Liver (tissue), 9 donors: ENCODE measurements around the gene GATB. TPM values are rescaled to one million over a fixed set of nuclear protein-coding genes. Genes with fewer than 3 reads are reported as not detected.

ENCODE experiments used
- DNase-seq: peaks from one replicate; pipeline ENCODE4 v3.0.0-alpha.2; 2017; ENCODE audit warnings: low spot score
- H3K27ac ChIP-seq, 2 donors: one replicate each; pipeline ENCODE4 v1.7.0; 2013; ENCODE audit warnings: inconsistent platforms in 2 of 2, low read length in 2 of 2, control low read depth in 1 of 2, low read depth in 1 of 2, mild to moderate bottlenecking in 1 of 2
- H3K27me3 ChIP-seq, 4 donors: one replicate each; pipeline versions ENCODE4 v1.6.1 to v1.7.0; 2013; ENCODE audit warnings: low read length in 3 of 4, inconsistent platforms in 1 of 4, mild to moderate bottlenecking in 1 of 4, moderate library complexity in 1 of 4; ENCODE audit not compliant: control insufficient read depth in 4 of 4, insufficient read depth in 4 of 4
- H3K36me3 ChIP-seq, 4 donors: one replicate each; pipeline versions ENCODE4 v1.6.1 to v1.7.0; 2013; ENCODE audit warnings: low read length in 3 of 4, mild to moderate bottlenecking in 3 of 4, low read depth in 1 of 4, moderate library complexity in 1 of 4; ENCODE audit not compliant: control insufficient read depth in 4 of 4, insufficient read depth in 3 of 4
- H3K4me1 ChIP-seq, 4 donors: one replicate each; pipeline versions ENCODE4 v1.6.1 to v1.7.0; 2013; ENCODE audit warnings: low read length in 3 of 4, mild to moderate bottlenecking in 3 of 4, moderate library complexity in 1 of 4; ENCODE audit not compliant: control insufficient read depth in 4 of 4, insufficient read depth in 4 of 4
- H3K4me3 ChIP-seq, 3 donors: one replicate each; pipeline versions ENCODE4 v1.6.1 to v1.7.0; 2013; ENCODE audit warnings: low read length in 3 of 3, control low read depth in 1 of 3, low read depth in 1 of 3, mild to moderate bottlenecking in 1 of 3
- H3K9ac ChIP-seq, 2 donors: one replicate each; pipeline ENCODE4 v1.7.0; 2013; ENCODE audit warnings: low read length in 2 of 2, mild to moderate bottlenecking in 2 of 2, moderate library complexity in 2 of 2, control low read depth in 1 of 2, low read depth in 1 of 2
- H3K9me3 ChIP-seq, 4 donors: one replicate each; pipeline versions ENCODE4 v1.6.1 to v1.7.0; 2013; ENCODE audit warnings: low read length in 3 of 4; ENCODE audit not compliant: control insufficient read depth in 4 of 4
- CTCF ChIP-seq: fragments of 150-350 bp; IDR thresholded peaks from 2 replicates; pipeline ENCODE4 v1.5.1; 2017; ENCODE audit warnings: improper control_type of control experiment, low read depth, low read length; ENCODE audit not compliant: missing input control
- EGR1 ChIP-seq, 2 donors: IDR thresholded peaks; 2 replicates each; pipeline ENCODE4 v1.6.1; 2016 to 2018; ENCODE audit warnings: antibody characterized with exemption in 2 of 2, low read depth in 2 of 2
- FOXA1 ChIP-seq: IDR thresholded peaks from 2 replicates; pipeline ENCODE4 v1.6.1; 2016; ENCODE audit warnings: antibody characterized with exemption
- FOXA2 ChIP-seq: IDR thresholded peaks from 2 replicates; pipeline ENCODE4 v1.6.1; 2016; ENCODE audit warnings: antibody characterized with exemption
- HNF4G ChIP-seq: IDR thresholded peaks from 2 replicates; pipeline ENCODE4 v1.6.1; 2016; ENCODE audit warnings: antibody characterized with exemption
- NR2F2 ChIP-seq: IDR thresholded peaks from 2 replicates; pipeline ENCODE4 v1.6.1; 2016; ENCODE audit warnings: antibody characterized with exemption
- RAD21 ChIP-seq, 2 donors: IDR thresholded peaks; 2 replicates each; pipeline ENCODE4 v1.6.1; 2016; ENCODE audit warnings: antibody characterized with exemption in 2 of 2, mild to moderate bottlenecking in 2 of 2
- REST ChIP-seq: IDR thresholded peaks from 2 replicates; pipeline ENCODE4 v1.6.1; 2016; ENCODE audit warnings: antibody characterized with exemption, mild to moderate bottlenecking
- RXRA ChIP-seq, 2 donors: IDR thresholded peaks; 2 replicates each; pipeline ENCODE4 v1.6.1; 2017 to 2018; ENCODE audit warnings: antibody characterized with exemption in 2 of 2, mild to moderate bottlenecking in 1 of 2
- YY1 ChIP-seq: IDR thresholded peaks from 2 replicates; pipeline ENCODE4 v1.6.1; 2016; ENCODE audit warnings: antibody characterized with exemption, mild to moderate bottlenecking
- WGBS: extraction: QIAGEN DNeasy Blood & Tissue Kit; methylation state at CpG from one replicate; pipeline ENCODE4 v1.1.7; 2013; 5-methylcytosine and 5-hydroxymethylcytosine counted together
- polyA plus RNA-seq, 2 donors: library from polyadenylated mRNA; stranded (reverse) in 1 of 2; unstranded in 1 of 2; fragments of 200-250 nt in 1 of 2; fragments of >200 nt in 1 of 2; fragmentation: Nextera tagmentation in 1 of 2; extraction: Ambion mirVana in 1 of 2; gene quantifications; one replicate each; pipeline versions ENCODE4 v1.2.1 to v1.2.3, GENCODE V29; 2013 to 2015
- total RNA-seq, 2 donors: library from RNA; depleted of rRNA; stranded (reverse); fragments of >200 nt; gene quantifications; one replicate each; pipeline ENCODE4 v1.2.3, GENCODE V29; 2014
- TF ChIP-seq, protein P1 (sequence below): IDR thresholded peaks from 2 replicates; pipeline ENCODE4 v1.6.1; 2016; ENCODE audit warnings: antibody characterized with exemption
- TF ChIP-seq, protein P2 (sequence below): IDR thresholded peaks from 2 replicates; pipeline ENCODE4 v1.6.1; 2016; ENCODE audit warnings: antibody characterized with exemption
- donor health status: healthy.
- donor health status: healthy.
- donor health status: healthy.
- donor health status: healthy.
- donor health status: healthy.

GATB gene
- total and polyA plus RNA-seq, 4 donors = 10.4 to 17.3 (median 12.5) TPM

DNA sequence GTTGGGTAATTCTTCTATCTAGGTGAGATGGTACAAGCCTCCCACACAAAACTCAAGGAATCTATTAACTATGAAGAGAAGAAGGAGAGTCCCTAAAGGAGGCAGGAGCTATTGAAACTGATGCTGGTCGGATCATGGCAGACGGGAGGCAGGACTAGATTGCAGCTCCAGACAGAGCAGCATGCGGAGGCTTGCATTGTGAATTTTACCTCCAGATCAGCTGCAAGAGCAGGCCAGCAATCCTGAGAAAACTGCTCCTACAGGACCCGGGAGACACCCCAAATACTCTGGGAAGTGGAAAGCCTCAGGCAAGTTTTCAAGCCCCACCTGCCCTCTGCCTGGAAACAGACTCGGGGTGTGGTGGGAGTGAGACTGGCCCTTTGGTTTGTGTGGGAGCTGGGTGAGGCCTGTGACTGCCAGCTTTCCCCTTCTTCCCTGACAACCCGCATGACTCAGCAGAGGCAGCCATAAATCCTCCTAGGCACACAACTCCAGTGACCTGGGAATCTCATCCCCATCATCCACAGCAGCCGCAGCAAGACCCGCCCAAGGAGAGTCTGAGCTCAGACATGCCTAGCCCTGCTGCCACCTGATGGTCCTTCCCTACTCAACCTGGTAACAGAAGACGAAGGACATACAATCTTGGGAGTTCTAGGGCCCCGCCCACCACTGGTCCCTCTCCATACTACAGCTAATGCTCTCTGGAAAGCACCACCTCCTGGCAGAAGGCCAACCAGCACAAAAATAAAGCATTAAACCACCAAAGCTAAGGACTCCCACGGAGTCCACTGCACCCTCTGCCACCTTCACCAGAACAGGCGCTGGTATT, 30.9 kb downstream of the GATB start:
- no peaks in the 10 kb centered on the region for H3K4me1 ChIP-seq
- H3K4me3 ChIP-seq = no peak overlapping the region
- TF ChIP-seq FOXA1 (no peak), FOXA2 (no peak), NR2F2 (no peak), HNF4G (no peak), YY1 (no peak), RXRA (IDR thresholded peaks at IDR 0.05) (no peak)
- TF ChIP-seq, protein P1, sequence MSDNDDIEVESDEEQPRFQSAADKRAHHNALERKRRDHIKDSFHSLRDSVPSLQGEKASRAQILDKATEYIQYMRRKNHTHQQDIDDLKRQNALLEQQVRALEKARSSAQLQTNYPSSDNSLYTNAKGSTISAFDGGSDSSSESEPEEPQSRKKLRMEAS = no peak
- 93% methylated on average over 12 of the region's 12 CpGs for WGBS
- H3K9ac ChIP-seq = no peak overlapping the region
- H3K9me3 ChIP-seq = no peaks in the 10 kb centered on the region
- no peaks in the 10 kb centered on the region for H3K27me3 ChIP-seq
- no peaks in the 10 kb centered on the region for H3K36me3 ChIP-seq
- DNase-seq = no peak
- no peak overlapping the region for H3K27ac ChIP-seq

GRCh38 chr4:151728679-151729078, 32.1 kb downstream of the GATB start:
- 92% methylated on average over 2 of the region's 2 CpGs for WGBS
- Histone ChIP-seq H3K27ac (no peak overlapping the region), H3K4me3 (no peak overlapping the region), H3K9ac (no peak overlapping the region), H3K4me1 (no peaks in the 10 kb centered on the region), H3K27me3 (no peaks in the 10 kb centered on the region), H3K9me3 (no peaks in the 10 kb centered on the region), H3K36me3 (no peaks in the 10 kb centered on the region)
- DNase-seq = no peak
- TF ChIP-seq RXRA (IDR thresholded peaks at IDR 0.05) (no peak), RAD21 (IDR thresholded peaks at IDR 0.05) (no peak), NR2F2 (no peak), FOXA2 (no peak), REST (no peak)
- TF ChIP-seq, protein P1 = no peak

DNA sequence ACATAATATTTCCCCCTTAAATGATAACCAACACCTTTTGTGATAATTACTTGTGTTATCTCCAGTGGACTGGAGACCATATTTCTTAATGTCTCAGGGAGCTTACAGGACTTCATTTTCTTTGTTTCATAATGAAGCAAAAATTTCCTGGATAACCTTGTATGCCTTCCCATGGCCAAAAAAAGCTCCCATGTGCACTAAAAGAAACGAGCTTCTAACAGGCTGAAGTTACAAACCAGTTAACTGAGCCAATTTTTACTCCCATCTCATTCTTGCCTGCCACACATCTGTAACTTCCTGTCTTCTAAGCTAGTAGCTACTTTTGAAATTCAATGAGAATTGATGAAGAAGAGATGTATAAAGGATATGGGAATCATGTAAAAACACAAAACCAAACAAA, 32.8 kb downstream of the GATB start:
- TF ChIP-seq, protein P2, sequence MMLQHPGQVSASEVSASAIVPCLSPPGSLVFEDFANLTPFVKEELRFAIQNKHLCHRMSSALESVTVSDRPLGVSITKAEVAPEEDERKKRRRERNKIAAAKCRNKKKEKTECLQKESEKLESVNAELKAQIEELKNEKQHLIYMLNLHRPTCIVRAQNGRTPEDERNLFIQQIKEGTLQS = no peak
- TF ChIP-seq CTCF (no peak), RXRA (IDR thresholded peaks at IDR 0.05) (no peak), EGR1 (IDR thresholded peaks at IDR 0.05; ENCODE audit: low read depth in 2 of 2) (no peak), REST (no peak), HNF4G (no peak)
- TF ChIP-seq, protein P1 = no peak
- DNase-seq = no peak
- WGBS = 84% methylated on average over 1 of the region's 1 CpG

More for the DNA sequence above, 32.8 kb downstream of the GATB start:
- H3K27ac ChIP-seq = no peak overlapping the region
- H3K9ac ChIP-seq = no peak overlapping the region
- H3K27me3 ChIP-seq = no peaks in the 10 kb centered on the region
- H3K9me3 ChIP-seq = no peaks in the 10 kb centered on the region
- no peak overlapping the region for H3K4me3 ChIP-seq
- H3K36me3 ChIP-seq = no peaks in the 10 kb centered on the region
- no peaks in the 10 kb centered on the region for H3K4me1 ChIP-seq
